ENCODE results near the gene SFI1. TPM values are rescaled to one million over a fixed set of nuclear protein-coding genes. Genes with fewer than 3 reads are reported as not detected.

The SFI1 gene
- total and polyA plus RNA-seq, 4 donors, result 14.0 to 46.0 (median 32.7) TPM

GRCh38 chr22:31448382-31448781, 48.0 kb upstream of the SFI1 start:
- no peaks in the 10 kb centered on the region for H3K27me3 ChIP-seq (ENCODE audit: control insufficient read depth in 3 of 3, insufficient read depth in 3 of 3, low read length in 2 of 3)
- TF ChIP-seq CTCF (IDR thresholded peaks at IDR 0.05; ENCODE audit: control extremely low read depth, extremely low read depth), result no peak
- ATAC-seq (ENCODE audit: insufficient read depth, low FRiP score), result no peak

GRCh38 chr22:31449506-31449905, 46.8 kb upstream of the SFI1 start:
- 74 to 85% methylated on average over 4 of the region's 4 CpGs for WGBS, 2 donors
- DNase-seq (no peak), ATAC-seq (ENCODE audit: insufficient read depth, low FRiP score) (no peak)
- Histone ChIP-seq H3K4me1 (ENCODE audit: control insufficient read depth in 5 of 5, insufficient read depth in 5 of 5, low read length in 5 of 5) (peaks cover 0 to 9% (median 0%) of the 10 kb centered on the region in 5 donors), H3K9ac (ENCODE audit: insufficient read depth in 1 of 2, low read length in 2 of 2) (no peak overlapping the region), H3K27ac (ENCODE audit: low read depth in 1 of 2, low read length in 1 of 2) (peak overlapping the region in 1 of 2 donors; percentile 46), H3K4me3 (no peak overlapping the region), H3K27me3 (ENCODE audit: control insufficient read depth in 3 of 3, insufficient read depth in 3 of 3, low read length in 2 of 3) (no peaks in the 10 kb centered on the region), H3K9me3 (ENCODE audit: control insufficient read depth in 4 of 4, insufficient read depth in 3 of 4, low read length in 3 of 4) (no peaks in the 10 kb centered on the region), H3K36me3 (ENCODE audit: control insufficient read depth in 4 of 4, insufficient read depth in 4 of 4, low read length in 4 of 4) (peaks cover 14 to 36% (median 21%) of the 10 kb centered on the region in 4 donors)
- TF ChIP-seq CTCF (IDR thresholded peaks at IDR 0.05; ENCODE audit: control extremely low read depth, extremely low read depth), result no peak

More at GRCh38 chr22:31448382-31448781, 48.0 kb upstream of the SFI1 start:
- DNase-seq, result no peak
- H3K4me1 ChIP-seq (ENCODE audit: control insufficient read depth in 5 of 5, insufficient read depth in 5 of 5, low read length in 5 of 5), result peaks cover 0 to 9% (median 0%) of the 10 kb centered on the region in 5 donors
- H3K27ac ChIP-seq (ENCODE audit: low read depth in 1 of 2, low read length in 1 of 2), result no peak overlapping the region
- H3K9ac ChIP-seq (ENCODE audit: insufficient read depth in 1 of 2, low read length in 2 of 2), result no peak overlapping the region
- no peak overlapping the region for H3K4me3 ChIP-seq
- no peaks in the 10 kb centered on the region for H3K9me3 ChIP-seq (ENCODE audit: control insufficient read depth in 4 of 4, insufficient read depth in 3 of 4, low read length in 3 of 4)
- H3K36me3 ChIP-seq (ENCODE audit: control insufficient read depth in 4 of 4, insufficient read depth in 4 of 4, low read length in 4 of 4), result peaks cover 9 to 34% (median 26%) of the 10 kb centered on the region in 4 donors
- WGBS, 2 donors, result 78 to 86% methylated on average over 2 of the region's 2 CpGs

GRCh38 chr22:31451709-31452571, 44.4 kb upstream of the SFI1 start:
- no peak overlapping the region for H3K4me3 ChIP-seq
- DNase-seq, result peak in 2 of 3 donors; percentile 22 to 25
- H3K27me3 ChIP-seq (ENCODE audit: control insufficient read depth in 3 of 3, insufficient read depth in 3 of 3, low read length in 2 of 3), result no peaks in the 10 kb centered on the region
- 78 to 86% methylated on average over 5 of the region's 5 CpGs for WGBS, 2 donors
- ATAC-seq (ENCODE audit: insufficient read depth, low FRiP score), result no peak
- peaks cover 0 to 25% (median 18%) of the 10 kb centered on the region in 4 donors for H3K36me3 ChIP-seq (ENCODE audit: control insufficient read depth in 4 of 4, insufficient read depth in 4 of 4, low read length in 4 of 4)
- no peak overlapping the region for H3K9ac ChIP-seq (ENCODE audit: insufficient read depth in 1 of 2, low read length in 2 of 2)
- H3K4me1 ChIP-seq (ENCODE audit: control insufficient read depth in 5 of 5, insufficient read depth in 5 of 5, low read length in 5 of 5), result peaks cover 0 to 4% (median 0%) of the 10 kb centered on the region in 5 donors
- peak overlapping the region in 1 of 2 donors; percentile 14 for H3K27ac ChIP-seq (ENCODE audit: low read depth in 1 of 2, low read length in 1 of 2)
- no peaks in the 10 kb centered on the region for H3K9me3 ChIP-seq (ENCODE audit: control insufficient read depth in 4 of 4, insufficient read depth in 3 of 4, low read length in 3 of 4)
- no peak for TF ChIP-seq CTCF (IDR thresholded peaks at IDR 0.05; ENCODE audit: control extremely low read depth, extremely low read depth)
